ENCODE results near the gene THSD8.
A peak's percentile ranks its signal among the peaks of the same experiment; 100 is the strongest.
"Not testable (repeated sequence)": the region's sequence is repeated elsewhere in the genome, so short reads cannot be mapped to it uniquely, and the experiment has no call there.

THSD8 gene

DNA sequence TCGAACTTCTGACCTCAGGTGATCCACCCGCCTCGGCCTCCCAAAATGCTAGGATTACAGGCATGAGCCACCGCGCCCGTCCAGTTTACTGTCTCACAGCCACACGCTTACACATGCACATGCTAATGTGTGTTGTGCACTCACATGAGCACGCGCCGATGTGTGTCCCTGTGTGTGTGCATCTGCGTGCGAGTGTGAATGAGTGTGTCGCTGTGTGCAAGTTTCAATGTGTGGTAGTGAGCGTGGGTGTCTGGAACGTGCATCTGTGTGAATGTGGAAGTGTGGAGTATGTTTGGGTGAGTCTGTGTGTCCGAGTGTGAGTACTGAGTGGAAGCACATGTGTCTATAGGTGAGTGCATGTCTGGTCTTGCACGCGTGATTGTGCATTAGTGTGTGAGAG, 40.6 kb downstream of the THSD8 start:
- no peak overlapping the region for H3K4me3 ChIP-seq (ENCODE audit: low read depth, low read length)
- no peak for DNase-seq (ENCODE audit: low read depth)
- TF ChIP-seq, protein P1, sequence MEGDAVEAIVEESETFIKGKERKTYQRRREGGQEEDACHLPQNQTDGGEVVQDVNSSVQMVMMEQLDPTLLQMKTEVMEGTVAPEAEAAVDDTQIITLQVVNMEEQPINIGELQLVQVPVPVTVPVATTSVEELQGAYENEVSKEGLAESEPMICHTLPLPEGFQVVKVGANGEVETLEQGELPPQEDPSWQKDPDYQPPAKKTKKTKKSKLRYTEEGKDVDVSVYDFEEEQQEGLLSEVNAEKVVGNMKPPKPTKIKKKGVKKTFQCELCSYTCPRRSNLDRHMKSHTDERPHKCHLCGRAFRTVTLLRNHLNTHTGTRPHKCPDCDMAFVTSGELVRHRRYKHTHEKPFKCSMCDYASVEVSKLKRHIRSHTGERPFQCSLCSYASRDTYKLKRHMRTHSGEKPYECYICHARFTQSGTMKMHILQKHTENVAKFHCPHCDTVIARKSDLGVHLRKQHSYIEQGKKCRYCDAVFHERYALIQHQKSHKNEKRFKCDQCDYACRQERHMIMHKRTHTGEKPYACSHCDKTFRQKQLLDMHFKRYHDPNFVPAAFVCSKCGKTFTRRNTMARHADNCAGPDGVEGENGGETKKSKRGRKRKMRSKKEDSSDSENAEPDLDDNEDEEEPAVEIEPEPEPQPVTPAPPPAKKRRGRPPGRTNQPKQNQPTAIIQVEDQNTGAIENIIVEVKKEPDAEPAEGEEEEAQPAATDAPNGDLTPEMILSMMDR (IDR thresholded peaks at IDR 0.05; ENCODE audit: low read depth, low read length, missing control alignments), result no peak

DNA sequence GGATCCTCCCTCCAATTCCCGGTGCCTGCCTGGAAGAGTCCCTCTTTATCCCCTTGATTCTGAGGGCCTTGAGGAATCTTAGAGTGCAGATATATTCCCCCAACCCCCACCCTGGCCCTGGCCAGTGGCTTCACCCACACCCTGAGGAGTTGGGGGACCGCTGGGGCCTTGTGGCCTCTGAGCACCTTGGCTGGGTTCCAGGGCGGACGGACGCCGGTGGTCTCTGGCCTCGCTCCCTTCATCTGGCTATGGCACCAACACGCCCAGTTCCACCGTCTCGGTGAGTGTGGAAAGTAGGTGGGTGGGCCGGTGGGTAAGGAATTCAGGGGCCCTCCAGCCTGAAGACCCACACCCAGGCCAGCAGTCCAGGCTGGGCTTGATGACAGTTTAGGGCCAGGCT, 41.5 kb downstream of the THSD8 start:
- DNase-seq (ENCODE audit: low read depth), result no peak
- H3K4me3 ChIP-seq (ENCODE audit: low read depth, low read length), result no peak overlapping the region
- TF ChIP-seq, protein P1 (IDR thresholded peaks at IDR 0.05; ENCODE audit: low read depth, low read length, missing control alignments), result no peak

DNA sequence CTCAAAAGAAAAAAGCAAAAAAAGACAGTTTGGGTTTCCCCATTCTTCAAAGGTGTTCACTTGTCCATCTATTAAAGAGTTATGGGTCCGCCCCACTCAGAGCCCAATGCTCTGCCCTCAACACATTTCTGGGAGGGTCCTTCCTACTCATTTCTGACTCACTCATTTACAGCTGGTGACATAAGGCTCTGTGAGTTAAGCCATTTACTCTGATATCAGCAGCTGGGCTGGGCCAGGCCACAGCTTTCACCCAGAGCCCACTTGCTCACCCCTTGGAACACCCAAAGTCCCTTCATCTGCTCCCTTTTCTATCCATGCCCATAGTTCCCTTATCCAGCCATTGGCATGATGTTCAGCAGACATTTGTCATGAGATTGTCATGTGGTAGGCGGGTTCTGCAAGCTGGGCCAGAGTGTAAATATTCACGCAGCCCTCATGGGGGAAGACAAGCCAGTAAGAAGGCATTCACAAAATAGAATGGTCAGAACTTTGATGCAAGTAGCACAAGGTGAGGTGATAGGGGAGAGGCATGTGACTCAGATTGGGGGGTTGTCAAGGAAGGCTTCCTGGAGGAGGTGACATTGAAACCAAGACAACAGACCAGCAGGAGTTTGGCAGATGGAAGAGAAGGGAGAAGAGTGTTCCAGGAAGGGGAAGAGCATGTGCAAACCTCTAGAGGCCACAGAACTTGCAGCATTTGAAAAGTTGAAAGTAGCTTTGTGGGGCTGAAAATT, 42.3 kb downstream of the THSD8 start:
- TF ChIP-seq, protein P1 (IDR thresholded peaks at IDR 0.05; ENCODE audit: low read depth, low read length, missing control alignments), result no peak
- H3K4me3 ChIP-seq (ENCODE audit: low read depth, low read length), result no peak overlapping the region
- DNase-seq (ENCODE audit: low read depth), result no peak

DNA sequence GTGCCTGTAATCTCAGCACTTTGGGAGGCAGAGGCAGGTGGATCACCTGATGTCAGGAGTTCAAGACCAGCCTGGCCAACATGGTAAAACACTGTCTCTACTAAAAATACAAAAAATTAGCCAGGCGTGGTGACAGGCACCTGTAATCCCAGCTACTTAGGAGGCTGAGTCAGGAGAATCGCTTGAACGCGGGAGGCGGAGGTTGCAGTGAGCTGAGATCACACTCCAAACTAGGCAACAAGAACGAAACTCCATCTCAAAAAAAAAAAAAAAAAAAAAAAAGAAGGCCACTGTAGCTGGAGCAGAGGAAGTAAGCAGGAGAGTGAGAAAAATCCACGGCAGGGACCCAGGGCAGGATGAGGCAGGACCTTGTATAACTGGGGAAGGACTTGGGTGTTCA, 44.7 kb downstream of the THSD8 start:
- DNase-seq (ENCODE audit: low read depth); H3K4me3 ChIP-seq (ENCODE audit: low read depth, low read length): not testable (repeated sequence)

DNA sequence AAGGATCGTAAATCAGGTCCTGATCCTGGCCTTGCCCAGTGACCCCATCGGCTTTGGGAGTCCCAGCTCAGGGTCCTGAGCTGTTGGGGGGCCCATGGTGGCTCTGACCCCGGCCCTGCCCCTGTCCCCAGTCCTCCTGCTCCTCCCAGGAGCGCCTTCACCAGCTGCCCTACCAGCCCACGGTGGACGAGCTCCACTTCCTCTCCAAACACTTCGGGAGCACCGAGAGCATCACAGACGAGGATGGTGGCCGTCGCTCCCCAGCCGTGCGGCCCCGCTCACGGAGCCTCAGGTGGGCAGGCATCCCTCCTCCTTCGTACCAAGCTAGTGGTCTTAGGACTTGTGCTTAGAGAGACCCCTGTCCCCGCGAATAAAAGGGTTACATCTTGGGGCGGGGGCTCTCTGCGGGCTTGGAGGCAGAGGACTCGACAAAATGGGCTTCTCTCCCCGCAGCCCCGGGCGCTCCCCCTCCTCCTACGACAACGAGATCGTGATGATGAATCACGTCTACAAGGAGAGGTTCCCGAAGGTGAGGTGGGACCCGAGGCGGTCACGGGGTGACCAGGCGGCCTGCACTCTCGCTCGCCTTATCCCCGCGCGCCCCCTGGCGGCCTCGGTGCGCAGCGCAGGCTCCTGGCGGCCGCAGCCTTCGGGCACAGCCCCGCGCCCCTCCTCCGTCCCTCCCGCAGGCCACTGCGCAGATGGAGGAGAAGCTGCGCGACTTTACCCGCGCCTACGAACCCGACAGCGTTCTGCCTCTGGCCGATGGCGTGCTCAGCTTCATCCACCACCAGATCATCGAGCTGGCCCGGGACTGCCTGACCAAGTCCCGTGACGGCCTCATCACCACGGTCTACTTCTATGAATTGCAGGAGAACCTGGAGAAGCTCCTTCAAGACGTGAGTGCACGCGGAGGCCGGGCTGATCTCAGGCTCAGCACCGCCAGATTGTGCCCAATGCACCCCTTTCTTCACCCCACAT, 45.6 kb downstream of the THSD8 start:
- TF ChIP-seq, protein P1 (IDR thresholded peaks at IDR 0.05; ENCODE audit: low read depth, low read length, missing control alignments), result peak; percentile 97
- DNase-seq (ENCODE audit: low read depth), result no peak
- H3K4me3 ChIP-seq (ENCODE audit: low read depth, low read length), result no peak overlapping the region
